Loucy (cell line): ENCODE results near the gene LGALS3BP.

Experiments
- H2AFZ ChIP-seq: fragments of 200-600 bp; sonication (generic); 2 replicates; pipeline ENCODE4 v1.6.0; 2016; ENCODE audit warnings: antibody characterized with exemption, mild to moderate bottlenecking, low read length, moderate library complexity
- H3F3A ChIP-seq: fragments of 200-600 bp; 2 replicates; pipeline ENCODE4 v1.6.0; 2016; ENCODE audit warnings: antibody characterized with exemption, low read depth, mild to moderate bottlenecking
- H3K27me3 ChIP-seq: fragments of 200-600 bp; sonication (generic); 2 replicates; pipeline ENCODE4 v1.6.1; 2014; ENCODE audit warnings: low read length, mild to moderate bottlenecking; ENCODE audit not compliant: insufficient read depth, poor library complexity, severe bottlenecking
- H3K36me3 ChIP-seq: fragments of 200-600 bp; sonication (generic); 2 replicates; pipeline ENCODE4 v1.6.1; 2016; ENCODE audit warnings: low read length; ENCODE audit not compliant: insufficient read depth
- H3K4me1 ChIP-seq: fragments of 200-600 bp; sonication (generic); 2 replicates; pipeline ENCODE4 v1.5.1; 2014; ENCODE audit warnings: low read length, mild to moderate bottlenecking; ENCODE audit not compliant: insufficient read depth, poor library complexity, severe bottlenecking
- H3K4me2 ChIP-seq: fragments of 200-600 bp; sonication (generic); 2 replicates; pipeline ENCODE4 v1.6.0; 2014; ENCODE audit warnings: antibody characterized with exemption, low read length, low read depth, mild to moderate bottlenecking; ENCODE audit not compliant: poor library complexity, severe bottlenecking
- H3K4me3 ChIP-seq: fragments of 200-600 bp; sonication (generic); 2 replicates; pipeline ENCODE4 v1.5.1; 2014; ENCODE audit warnings: low read length, mild to moderate bottlenecking, mixed read lengths; ENCODE audit not compliant: poor library complexity, severe bottlenecking
- H3K79me2 ChIP-seq: fragments of 200-600 bp; sonication (generic); 2 replicates; pipeline ENCODE4 v1.6.1; 2014; ENCODE audit warnings: low read length; ENCODE audit not compliant: insufficient read depth
- H3K9ac ChIP-seq: fragments of 200-600 bp; sonication (generic); 2 replicates; pipeline ENCODE4 v1.6.0; 2014; ENCODE audit warnings: mild to moderate bottlenecking, low read depth, low read length, moderate library complexity; ENCODE audit not compliant: poor library complexity, severe bottlenecking
- H3K9me2 ChIP-seq: fragments of 200-600 bp; sonication (generic); replicated peaks from 2 replicates; pipeline ENCODE4 v1.6.1; 2016; ENCODE audit warnings: low read depth, low read length, mixed read lengths
- H3K9me3 ChIP-seq: fragments of 200-600 bp; sonication (generic); 2 replicates; pipeline ENCODE4 v1.6.1; 2014; ENCODE audit warnings: mild to moderate bottlenecking, antibody characterized with exemption, low read length, low read depth; ENCODE audit not compliant: insufficient read depth
- H4K20me1 ChIP-seq: fragments of 200-600 bp; sonication (generic); 2 replicates; pipeline ENCODE4 v1.6.0; 2014; ENCODE audit warnings: antibody characterized with exemption, low read length, mild to moderate bottlenecking; ENCODE audit not compliant: insufficient read depth, poor library complexity, severe bottlenecking
- EZH2phosphoT487 ChIP-seq: fragments of 200-600 bp; IDR thresholded peaks from 2 replicates; pipeline ENCODE4 v1.6.1; 2018; ENCODE audit warnings: antibody characterized with exemption, mild to moderate bottlenecking, moderate library complexity, borderline replicate concordance
- TF ChIP-seq, protein P1 (sequence below): fragments of 200-600 bp; sonication (generic); conservative IDR thresholded peaks from 2 replicates; pipeline ENCODE4 v1.5.1; 2014; ENCODE audit warnings: mild to moderate bottlenecking, antibody characterized with exemption, low read length

LGALS3BP gene

DNA sequence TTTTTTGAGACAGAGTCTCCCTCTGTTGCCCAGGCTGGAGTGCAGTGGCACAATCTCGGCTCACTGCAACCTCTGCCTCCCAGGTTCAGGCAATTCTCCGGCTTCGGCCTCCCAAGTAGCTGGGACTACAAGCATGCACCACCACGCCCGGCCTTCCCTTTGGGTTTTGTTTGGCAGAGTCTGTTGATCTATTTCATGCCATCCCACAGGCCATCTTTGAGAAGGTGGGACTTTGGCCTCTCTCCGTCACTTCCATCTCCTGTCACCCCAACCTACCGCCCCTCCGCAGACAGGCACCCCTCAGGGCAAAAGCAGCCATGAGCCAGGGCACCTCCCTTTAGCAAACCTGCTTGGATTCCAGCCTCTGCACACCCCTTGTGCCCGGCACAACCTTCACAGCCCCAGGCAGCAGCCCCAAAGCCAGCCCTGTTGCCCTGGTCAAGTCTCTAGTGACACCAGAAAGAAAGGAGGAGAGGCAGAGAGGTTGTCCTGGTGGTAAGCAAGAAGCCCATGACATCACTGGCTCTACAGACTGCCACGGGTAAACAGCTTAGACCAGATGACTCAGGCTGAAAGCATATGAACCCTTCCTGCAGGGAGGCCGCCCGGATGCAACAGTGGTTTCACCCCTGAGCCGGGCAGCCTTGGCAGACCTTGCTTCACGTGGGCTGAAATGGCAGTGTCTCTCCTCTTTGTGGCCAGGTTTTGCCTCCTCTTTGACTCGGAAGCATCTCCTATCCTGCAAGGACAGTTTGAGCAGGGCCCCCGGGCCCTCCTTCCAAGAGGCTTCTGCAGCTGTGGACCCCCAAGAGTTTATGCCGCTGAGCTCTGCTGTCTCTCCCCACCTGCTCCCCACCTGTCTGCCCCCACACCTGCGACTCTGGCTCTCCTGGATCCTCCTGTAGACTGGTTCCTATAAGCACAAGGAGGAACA, 46.4 kb downstream of the LGALS3BP start:
- no peak overlapping the region for H3K4me2 ChIP-seq
- TF ChIP-seq, protein P1, sequence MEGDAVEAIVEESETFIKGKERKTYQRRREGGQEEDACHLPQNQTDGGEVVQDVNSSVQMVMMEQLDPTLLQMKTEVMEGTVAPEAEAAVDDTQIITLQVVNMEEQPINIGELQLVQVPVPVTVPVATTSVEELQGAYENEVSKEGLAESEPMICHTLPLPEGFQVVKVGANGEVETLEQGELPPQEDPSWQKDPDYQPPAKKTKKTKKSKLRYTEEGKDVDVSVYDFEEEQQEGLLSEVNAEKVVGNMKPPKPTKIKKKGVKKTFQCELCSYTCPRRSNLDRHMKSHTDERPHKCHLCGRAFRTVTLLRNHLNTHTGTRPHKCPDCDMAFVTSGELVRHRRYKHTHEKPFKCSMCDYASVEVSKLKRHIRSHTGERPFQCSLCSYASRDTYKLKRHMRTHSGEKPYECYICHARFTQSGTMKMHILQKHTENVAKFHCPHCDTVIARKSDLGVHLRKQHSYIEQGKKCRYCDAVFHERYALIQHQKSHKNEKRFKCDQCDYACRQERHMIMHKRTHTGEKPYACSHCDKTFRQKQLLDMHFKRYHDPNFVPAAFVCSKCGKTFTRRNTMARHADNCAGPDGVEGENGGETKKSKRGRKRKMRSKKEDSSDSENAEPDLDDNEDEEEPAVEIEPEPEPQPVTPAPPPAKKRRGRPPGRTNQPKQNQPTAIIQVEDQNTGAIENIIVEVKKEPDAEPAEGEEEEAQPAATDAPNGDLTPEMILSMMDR, result no peak
- no peak for TF ChIP-seq EZH2phosphoT487
- H3F3A ChIP-seq, result no peaks in the 10 kb centered on the region
- H2AFZ ChIP-seq, result no peak overlapping the region; the same call in 1 of the 2 replicates
- H3K27me3 ChIP-seq, result no peaks in the 10 kb centered on the region
- H3K36me3 ChIP-seq, result no peaks in the 10 kb centered on the region
- no peaks in the 10 kb centered on the region for H3K4me1 ChIP-seq
- no peak overlapping the region for H3K4me3 ChIP-seq
- H4K20me1 ChIP-seq, result no peaks in the 10 kb centered on the region
- no peaks in the 10 kb centered on the region for H3K79me2 ChIP-seq
- no peak overlapping the region for H3K9ac ChIP-seq
- H3K9me2 ChIP-seq, result no peaks in the 10 kb centered on the region
- H3K9me3 ChIP-seq, result no peaks in the 10 kb centered on the region

DNA sequence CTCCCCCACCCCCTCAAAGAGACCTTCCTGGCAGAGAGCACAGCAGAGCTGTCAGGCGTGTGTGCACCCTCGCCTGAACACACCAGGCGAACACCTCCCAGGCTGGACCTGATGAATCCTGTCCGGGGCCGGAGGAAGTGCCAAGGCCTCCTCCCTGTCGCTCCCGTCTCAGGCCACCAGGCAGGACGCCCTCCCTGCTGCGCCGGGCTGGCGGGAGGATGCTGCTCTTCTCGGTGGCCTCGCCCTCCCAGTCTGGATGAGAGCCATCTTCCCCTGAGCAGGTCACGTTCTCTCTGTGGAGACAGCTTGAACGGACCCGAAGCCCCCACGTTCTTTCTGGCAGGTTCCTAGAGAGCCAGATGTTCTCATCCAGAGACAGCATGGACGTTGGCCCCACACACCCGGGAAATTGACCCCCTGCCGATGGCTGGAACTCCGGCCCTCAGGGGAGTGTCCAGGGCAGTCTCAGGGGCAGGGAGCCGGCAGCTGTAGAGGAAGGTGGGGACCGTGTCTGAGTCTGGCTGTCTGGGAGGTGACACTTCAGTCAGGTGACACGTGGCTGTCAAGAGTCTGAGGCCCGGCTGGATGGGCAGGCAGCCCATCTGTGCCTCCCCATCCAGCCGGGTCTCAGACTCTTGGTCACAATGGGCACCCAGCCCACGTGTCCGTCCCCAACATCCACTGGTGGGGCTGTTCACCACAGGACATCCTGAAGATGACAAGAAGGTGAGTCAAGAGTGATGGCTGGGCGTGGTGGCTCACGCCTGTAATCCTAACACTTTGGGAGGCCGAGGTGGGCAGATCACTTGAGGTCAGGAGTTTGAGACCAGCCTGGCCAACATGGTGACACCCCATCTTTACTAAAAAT, 49.6 kb downstream of the LGALS3BP start:
- Histone ChIP-seq H2AFZ (no peak overlapping the region), H3K36me3 (no peaks in the 10 kb centered on the region), H3K4me3 (no peak overlapping the region), H3K9me2 (no peaks in the 10 kb centered on the region), H4K20me1 (no peaks in the 10 kb centered on the region), H3F3A (no peaks in the 10 kb centered on the region), H3K79me2 (no peaks in the 10 kb centered on the region), H3K4me1 (peaks cover 7% of the 10 kb centered on the region), H3K4me2 (no peak overlapping the region), H3K9me3 (no peaks in the 10 kb centered on the region), H3K9ac (no peak overlapping the region), H3K27me3 (no peaks in the 10 kb centered on the region)
- no peak for TF ChIP-seq EZH2phosphoT487
- TF ChIP-seq, protein P1, result no peak

DNA sequence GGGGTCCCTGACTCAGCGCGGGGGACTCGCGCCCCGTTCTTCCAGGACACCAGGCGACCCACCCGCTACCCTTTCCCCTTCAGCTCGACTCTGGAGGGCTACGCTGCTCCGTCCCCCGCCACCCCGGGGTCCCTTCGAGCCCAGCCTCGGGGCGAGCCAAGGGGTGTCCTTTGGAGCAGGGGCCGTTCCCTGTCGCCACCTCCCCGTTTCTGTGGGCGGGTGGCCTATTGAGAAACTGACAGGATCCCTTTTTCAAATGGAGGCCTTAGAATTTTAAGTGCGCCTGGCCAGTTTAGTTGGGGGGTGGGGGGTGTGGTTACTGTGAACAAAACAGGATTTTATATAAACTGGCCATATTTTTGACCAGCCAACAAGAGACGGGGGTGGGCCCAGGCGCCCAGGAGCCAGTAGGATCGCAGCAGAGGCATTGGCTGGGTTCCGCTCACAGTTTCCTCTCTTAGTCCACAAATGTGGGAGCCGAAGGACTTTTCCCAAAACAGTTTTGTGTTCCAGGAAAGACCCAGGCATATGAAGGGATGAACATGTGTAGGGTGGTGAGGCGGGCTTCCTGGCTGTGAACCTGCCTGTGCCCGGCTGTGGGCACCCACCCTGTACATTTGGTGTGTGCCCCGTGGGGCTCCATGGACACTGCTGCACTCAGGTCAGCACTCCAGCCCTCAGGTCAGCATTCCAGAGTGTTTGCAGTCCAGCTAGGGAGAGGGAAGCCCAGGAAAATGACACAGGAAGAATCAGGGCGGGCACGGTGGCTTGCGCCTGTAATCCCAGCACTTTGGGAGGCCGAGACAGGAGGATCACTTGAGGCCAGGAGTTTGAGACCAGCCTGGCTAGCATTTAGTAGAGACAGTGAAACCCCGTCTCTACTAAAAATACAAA, 53.8 kb downstream of the LGALS3BP start:
- TF ChIP-seq, protein P1, result no peak
- no peak for TF ChIP-seq EZH2phosphoT487

More for the DNA sequence above, 53.8 kb downstream of the LGALS3BP start:
- Histone ChIP-seq H4K20me1 (no peaks in the 10 kb centered on the region), H3K4me2 (peak overlapping the region; percentile 67), H3K27me3 (no peaks in the 10 kb centered on the region), H3K9me2 (no peaks in the 10 kb centered on the region), H3K4me3 (peak overlapping the region; percentile 65), H3F3A (no peaks in the 10 kb centered on the region), H3K9me3 (no peaks in the 10 kb centered on the region), H3K79me2 (peaks cover 30% of the 10 kb centered on the region; the same call in 1 of the 2 replicates), H2AFZ (peak overlapping the region; percentile 87), H3K4me1 (peaks cover 29% of the 10 kb centered on the region), H3K36me3 (no peaks in the 10 kb centered on the region), H3K9ac (peak overlapping the region; percentile 68)
